GM12892 (cell line): Measurements from ENCODE around the gene ST6GAL1.

Experiments
- POLR2A ChIP-seq: IDR thresholded peaks from 2 replicates; pipeline ENCODE4 v1.6.1; 2011; ENCODE audit warnings: low read depth, low read length, control low read depth
- POLR2AphosphoS5 ChIP-seq: IDR thresholded peaks from 2 replicates; pipeline ENCODE4 v1.6.1; 2011; ENCODE audit warnings: low read depth, low read length, control low read depth
- TAF1 ChIP-seq: IDR thresholded peaks from 2 replicates; pipeline ENCODE4 v1.6.1; 2011; ENCODE audit warnings: low read depth, mild to moderate bottlenecking, control low read depth, low read length, borderline replicate concordance

DNA sequence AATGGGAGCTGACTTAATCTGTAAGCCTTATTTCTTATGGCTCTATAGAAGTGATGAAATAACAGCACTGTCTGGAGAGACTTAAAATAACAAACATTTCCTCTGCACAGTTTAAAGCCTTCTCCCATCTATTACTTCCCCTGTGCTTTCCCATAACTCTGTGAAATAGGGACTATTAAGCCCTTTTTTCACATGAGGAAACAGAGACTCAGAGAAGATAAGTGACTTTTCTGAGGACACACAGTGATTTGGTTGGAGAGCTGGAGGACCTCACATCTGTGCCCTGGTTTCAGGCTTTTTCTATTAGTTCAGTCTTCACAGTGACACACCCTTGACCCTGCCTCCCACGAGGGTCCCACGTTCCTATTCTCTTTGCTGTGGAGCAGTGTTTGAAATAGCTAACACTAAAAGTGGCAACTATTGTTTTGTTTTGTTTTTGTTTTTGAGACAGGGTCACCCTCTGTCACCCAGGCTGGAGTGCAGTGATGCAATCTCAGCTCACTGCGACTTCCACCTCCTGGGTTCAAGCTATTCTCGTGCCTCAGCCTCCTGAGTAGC lies 82.9 kb downstream of the ST6GAL1 start:
- TF ChIP-seq TAF1 = no peak
- TF ChIP-seq POLR2AphosphoS5 = no peak
- TF ChIP-seq POLR2A = no peak
